NCI-H1694 (cell line): ENCODE results near the gene TMED10.
"Not testable (repeated sequence)": the region's sequence is repeated elsewhere in the genome, so short reads cannot be mapped to it uniquely, and the experiment has no call there.

Source experiments
- DNase-seq: peaks from one replicate; lab custom pipeline; 2025; lab: John Stamatoyannopoulos, UW

TMED10 gene

DNA sequence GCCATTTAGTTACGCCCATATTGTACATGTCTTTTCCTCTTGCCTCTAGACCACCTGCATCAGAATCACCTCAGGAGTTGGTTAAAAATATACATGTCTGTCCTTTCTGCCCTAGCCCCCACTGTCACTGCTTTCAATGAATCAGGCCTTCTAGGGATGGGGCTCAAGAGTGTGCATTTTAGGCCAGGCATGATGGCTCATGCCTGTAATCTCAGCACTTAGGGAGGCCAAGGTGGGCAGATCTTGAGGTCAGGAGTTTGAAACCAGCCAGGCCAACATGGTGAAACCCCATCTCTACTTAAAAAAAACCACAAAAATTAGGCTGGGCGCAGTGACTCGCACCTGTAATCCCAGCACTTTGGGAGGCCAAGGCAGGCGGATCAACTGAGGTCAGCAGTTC is 13.6 kb upstream of the TMED10 start:
- DNase-seq, result no peak

- no peak for DNase-seq
These were observed 12.3 kb upstream of the TMED10 start for GRCh38 chr14:75188520-75189268.

- no peak for DNase-seq
These were observed 11.7 kb upstream of the TMED10 start for GRCh38 chr14:75188086-75188485.

DNA sequence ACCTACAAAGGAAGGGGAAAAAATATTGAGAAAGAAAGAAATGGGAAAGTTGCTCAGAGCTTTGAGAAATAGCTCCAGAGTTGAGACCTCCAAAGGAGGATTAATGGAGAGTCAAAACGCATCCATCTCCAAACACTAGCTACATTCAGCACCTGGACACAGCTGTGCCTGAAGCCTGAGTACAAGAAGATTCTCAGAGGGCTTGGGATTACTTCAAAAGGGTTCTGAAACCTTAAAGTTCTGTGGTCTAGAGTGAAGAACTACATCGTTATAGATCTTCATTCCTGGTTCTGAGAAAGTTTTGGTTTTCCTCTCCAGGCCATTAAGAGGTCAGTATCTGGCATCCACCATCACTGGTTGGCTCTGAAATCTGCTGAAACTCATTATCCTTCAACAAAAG is 10.5 kb upstream of the TMED10 start:
- no peak for DNase-seq

DNA sequence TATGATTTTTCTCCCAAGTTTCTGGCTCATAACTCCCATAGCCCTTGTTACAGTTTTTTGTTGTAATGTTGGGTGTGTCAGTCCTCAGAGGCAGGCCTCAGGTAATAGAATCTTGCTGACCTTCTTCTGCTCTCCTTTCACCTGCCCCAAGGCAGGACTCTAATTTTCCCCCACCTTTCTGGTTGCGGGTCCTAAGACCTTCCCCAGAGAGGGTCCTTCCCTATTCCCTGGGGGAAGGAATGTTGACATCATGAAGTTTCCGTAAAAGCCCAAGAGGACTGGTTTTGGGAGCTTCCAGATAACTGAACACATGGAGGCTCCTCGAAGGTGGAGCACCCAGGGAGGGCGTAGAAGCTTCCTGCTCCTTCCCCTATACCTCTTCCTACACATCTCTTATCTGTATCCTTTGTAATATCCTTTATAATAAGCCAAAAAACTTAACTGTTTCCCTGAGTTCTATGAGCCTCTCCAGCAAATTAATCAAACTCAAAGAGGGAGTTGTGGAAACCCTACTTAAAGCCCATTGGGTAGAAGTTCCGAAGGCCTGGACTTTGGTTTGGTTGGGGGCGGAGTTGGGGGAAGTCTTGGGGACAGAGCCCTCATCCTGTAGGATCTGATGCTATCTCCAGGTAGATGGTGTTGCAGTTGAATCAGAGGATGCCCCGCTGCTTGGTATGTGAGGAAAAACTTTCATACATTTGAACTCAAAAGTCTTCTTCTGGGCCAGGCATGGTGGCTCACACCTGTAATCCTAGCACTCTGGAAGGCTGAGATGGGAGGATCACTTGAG is 9.0 kb upstream of the TMED10 start:
- no peak for DNase-seq

GRCh38 chr14:75184492-75184891 is 8.1 kb upstream of the TMED10 start:
- DNase-seq, result no peak

- no peak for DNase-seq
These were observed 7.6 kb upstream of the TMED10 start for GRCh38 chr14:75184039-75184438.

DNA sequence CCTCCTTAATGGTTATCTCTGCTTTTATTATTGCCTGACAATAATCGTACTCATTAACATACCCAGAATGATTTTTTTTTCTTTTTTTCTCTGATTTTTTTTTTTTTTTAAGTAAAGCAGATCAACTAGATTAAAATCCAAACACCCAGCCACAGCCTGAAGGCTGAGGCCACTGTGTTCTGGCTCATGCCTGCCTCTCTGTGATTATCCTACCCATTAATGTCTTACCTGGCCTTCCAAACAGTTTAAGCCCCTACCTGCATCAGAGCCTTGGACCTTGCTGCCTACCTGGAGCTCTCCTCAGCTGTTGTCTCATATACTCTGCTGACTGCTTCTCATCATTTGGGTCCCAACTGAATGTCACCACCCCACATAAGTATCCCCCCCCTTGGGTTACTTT is 6.8 kb upstream of the TMED10 start:
- no peak for DNase-seq

- no peak for DNase-seq
These were observed 6.4 kb upstream of the TMED10 start for GRCh38 chr14:75182821-75183220.

GRCh38 chr14:75182163-75182562 is 5.8 kb upstream of the TMED10 start:
- DNase-seq, result not testable (repeated sequence)

- DNase-seq, result no peak
These were observed 5.1 kb upstream of the TMED10 start for GRCh38 chr14:75181293-75182062.

DNA sequence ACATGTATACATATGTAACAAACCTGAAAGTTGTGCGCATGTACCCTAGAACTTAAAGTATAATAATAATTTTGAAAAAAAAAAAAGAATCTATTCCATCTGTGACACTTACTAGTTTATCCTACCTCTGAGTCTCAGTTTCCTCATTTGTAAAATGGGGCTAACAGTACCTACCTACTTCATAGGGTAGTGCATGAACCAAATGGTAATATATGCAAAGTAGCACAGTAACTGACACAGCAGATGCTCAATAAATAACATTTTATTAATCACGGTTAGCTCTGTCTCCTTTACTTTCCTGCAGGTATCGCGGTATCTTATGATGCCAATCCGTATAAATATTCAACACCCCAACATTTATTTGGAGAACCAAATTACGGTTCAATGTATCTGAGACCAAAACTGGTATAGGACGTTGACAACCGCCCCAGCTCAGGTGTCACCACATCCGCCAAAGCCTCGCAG is 703 bp downstream of the TMED10 start:
- no peak for DNase-seq

DNA sequence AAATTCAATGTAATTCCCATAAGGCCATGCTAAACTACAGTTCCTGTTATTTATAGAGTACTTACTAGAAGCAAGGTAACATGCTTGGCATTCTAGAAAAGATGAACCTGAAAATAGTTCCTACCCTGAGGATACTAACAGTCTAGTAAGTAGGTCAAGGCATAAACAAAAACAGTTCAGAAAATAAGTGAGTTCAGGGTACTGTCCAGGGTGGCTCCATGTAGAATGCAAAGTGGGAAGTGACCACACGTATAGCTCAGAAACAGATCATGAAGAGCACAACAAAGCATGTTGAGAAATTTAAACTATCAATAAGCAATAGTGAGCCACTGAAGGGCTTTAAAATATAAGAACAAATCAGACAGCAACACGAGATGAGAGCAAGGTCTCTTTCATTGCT is 2.3 kb downstream of the TMED10 start:
- no peak for DNase-seq

DNA sequence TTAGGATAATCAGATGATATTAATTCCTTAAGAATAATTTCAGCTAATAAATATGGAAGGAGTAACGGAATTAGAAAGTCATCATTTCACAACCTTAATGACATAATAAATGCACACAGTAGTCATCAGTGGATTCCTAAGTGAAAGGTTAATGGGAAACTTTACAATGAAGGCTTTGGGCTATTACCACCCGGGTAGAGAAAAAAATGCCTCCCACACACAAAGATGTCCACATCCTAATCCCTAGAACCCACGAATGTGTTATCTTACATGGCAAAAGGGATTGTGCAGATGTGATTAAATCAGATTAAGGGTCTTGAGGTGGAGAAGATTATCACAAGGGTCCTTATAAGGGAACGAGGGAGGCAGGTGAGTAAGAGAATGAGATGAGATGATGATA is 5.6 kb downstream of the TMED10 start:
- DNase-seq, result no peak

DNA sequence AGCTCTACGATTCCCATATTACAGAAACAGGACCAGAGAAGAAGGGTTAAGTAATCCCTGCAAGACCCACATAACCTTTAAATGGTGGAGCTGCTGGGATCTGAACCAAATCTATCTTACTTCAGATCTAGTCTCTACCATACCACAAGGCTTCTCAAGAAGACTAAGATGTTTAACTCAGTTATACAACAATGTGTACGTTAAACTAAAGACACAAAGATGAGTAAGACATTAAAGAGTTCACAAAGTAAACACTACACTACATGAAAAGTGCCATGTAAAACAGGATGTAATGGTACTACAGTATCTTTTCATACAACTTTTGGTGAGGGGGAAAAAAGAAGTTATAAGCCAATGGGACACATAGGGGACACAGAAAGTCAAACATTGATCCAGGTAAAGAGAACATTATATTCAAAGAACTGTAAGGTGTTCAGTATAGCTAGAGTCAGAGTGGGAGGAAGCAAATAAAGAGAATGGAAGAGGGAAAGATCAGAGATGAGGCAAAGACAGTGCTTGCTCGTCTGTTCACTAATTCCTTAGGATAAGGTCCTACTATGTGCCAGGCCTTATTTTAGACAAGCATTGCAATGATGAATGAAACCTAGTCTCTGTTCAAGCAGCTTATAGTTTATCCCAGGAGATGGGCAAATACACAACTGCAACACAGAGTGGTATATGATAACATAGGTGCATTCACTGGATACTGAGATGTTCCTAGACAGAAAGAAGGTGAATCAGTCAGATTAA is 7.7 kb downstream of the TMED10 start:
- no peak for DNase-seq

DNA sequence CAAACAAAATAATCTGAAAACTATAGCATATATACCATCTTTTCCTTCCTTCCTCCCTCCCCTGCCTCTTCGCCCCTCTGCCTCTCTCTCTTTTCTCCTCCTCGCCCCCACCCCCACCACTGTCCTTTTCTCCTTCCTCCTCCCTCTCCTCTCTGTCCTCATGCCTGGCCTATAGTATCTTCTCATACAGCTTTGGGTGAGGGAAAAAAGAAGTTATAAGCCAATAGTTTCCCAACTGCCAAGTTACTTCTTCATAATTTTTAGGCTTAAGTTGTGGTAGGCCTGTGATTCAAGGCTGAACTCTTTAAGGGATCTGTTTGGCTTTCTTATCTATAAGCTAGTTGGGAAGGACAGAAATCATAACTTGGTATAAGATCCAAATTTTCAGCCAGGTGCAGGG is 9.1 kb downstream of the TMED10 start:
- no peak for DNase-seq

- no peak for DNase-seq
These were observed 10.6 kb downstream of the TMED10 start for GRCh38 chr14:75165586-75166391.

DNA sequence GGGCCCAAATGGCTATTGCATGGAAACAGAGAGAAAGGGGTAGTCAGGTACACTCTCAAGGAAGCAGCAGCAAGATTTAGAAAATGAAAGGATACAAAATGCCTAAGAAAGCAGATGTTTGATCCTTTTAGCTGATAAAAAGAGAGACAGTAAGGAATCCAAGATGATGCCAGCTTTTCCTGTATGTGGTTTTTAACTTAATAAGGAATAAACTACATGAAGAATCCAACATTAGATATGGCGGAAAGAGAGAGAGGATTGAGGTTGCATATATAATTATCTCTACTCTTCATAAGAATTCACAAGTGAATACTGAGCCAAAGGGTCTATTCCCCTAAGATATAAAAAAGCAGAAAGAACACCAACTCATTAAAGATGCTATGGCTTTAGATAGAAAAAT is 11.6 kb downstream of the TMED10 start:
- no peak for DNase-seq

- DNase-seq, result no peak
These were observed 12.7 kb downstream of the TMED10 start for GRCh38 chr14:75163677-75164076.

DNA sequence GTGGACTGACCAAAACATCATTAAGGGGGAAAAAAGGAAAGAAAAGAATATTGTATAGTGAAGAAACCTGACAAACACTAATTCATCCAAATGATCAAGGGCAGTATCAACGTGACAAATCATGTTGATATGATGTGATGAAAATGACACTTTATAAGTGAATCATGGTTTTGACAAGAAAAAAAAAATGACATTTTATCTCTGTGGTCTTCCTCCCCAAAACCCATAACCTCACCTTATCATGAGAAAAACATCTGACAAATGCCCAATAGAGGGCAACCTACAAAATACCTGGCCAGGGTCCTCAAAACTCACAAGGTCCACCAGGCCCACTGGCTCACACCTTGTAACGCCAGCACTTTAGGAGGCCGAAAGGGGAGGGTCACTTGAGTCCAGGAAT is 13.8 kb downstream of the TMED10 start:
- no peak for DNase-seq
